Natural killer cell treated with Interleukin-12 subunit alpha and Interleukin-12 subunit beta and Interleukin-15 and Interleukin-18, amount 100 ng/mL, for 72 hours (primary cell): Measurements from ENCODE around the gene POFUT1. TPM values are rescaled to one million over a fixed set of nuclear protein-coding genes. Genes with fewer than 3 reads are reported as not detected.
"Not testable (repeated sequence)": the region's sequence is repeated elsewhere in the genome, so short reads cannot be mapped to it uniquely, and the experiment has no call there.

Experiments used
- ATAC-seq, 2 donors: fragments of 150-1000 bp; cut with Tn5 transposase in 1 of 2; sonication (Bioruptor Pico), chemical (Tn5 transposase) in 1 of 2; 2 replicates each; pipeline ENCODE4 v1.10.0; 2021
- DNase-seq: peaks from one replicate; pipeline ENCODE4 v3.0.0; 2022; ENCODE audit warnings: low spot score
- H3K27ac Mint-ChIP-seq, 2 donors: 1 replicate in 1 of 2; 2 replicates in 1 of 2; pipeline ENCODE4 v1.8.0; 2022; ENCODE audit warnings: mixed read lengths in 2 of 2, mild to moderate bottlenecking in 1 of 2, moderate library complexity in 1 of 2
- H3K27me3 Mint-ChIP-seq, 2 donors: 1 replicate in 1 of 2; 2 replicates in 1 of 2; pipeline ENCODE4 v1.8.0; 2022; ENCODE audit warnings: mixed read lengths in 2 of 2
- H3K36me3 Mint-ChIP-seq: one replicate; pipeline ENCODE4 v1.8.0; 2022; ENCODE audit warnings: mixed read lengths
- H3K4me1 Mint-ChIP-seq, 2 donors: 1 replicate in 1 of 2; 2 replicates in 1 of 2; pipeline ENCODE4 v1.8.0; 2022; ENCODE audit warnings: low read depth in 2 of 2, mixed read lengths in 2 of 2, mild to moderate bottlenecking in 1 of 2
- H3K4me3 Mint-ChIP-seq: one replicate; pipeline ENCODE4 v1.8.0; 2022; ENCODE audit warnings: mixed read lengths
- H3K9me3 Mint-ChIP-seq: 2 replicates; pipeline ENCODE4 v1.8.0; 2022; ENCODE audit warnings: mixed read lengths
- total RNA-seq, 2 donors: library from RNA; stranded (reverse); gene quantifications; one replicate each; pipeline ENCODE4 v1.2.3, GENCODE V29; 2022

The POFUT1 gene
- total RNA-seq, 2 donors from 2014 or later = 36.6 to 50.0 TPM

DNA sequence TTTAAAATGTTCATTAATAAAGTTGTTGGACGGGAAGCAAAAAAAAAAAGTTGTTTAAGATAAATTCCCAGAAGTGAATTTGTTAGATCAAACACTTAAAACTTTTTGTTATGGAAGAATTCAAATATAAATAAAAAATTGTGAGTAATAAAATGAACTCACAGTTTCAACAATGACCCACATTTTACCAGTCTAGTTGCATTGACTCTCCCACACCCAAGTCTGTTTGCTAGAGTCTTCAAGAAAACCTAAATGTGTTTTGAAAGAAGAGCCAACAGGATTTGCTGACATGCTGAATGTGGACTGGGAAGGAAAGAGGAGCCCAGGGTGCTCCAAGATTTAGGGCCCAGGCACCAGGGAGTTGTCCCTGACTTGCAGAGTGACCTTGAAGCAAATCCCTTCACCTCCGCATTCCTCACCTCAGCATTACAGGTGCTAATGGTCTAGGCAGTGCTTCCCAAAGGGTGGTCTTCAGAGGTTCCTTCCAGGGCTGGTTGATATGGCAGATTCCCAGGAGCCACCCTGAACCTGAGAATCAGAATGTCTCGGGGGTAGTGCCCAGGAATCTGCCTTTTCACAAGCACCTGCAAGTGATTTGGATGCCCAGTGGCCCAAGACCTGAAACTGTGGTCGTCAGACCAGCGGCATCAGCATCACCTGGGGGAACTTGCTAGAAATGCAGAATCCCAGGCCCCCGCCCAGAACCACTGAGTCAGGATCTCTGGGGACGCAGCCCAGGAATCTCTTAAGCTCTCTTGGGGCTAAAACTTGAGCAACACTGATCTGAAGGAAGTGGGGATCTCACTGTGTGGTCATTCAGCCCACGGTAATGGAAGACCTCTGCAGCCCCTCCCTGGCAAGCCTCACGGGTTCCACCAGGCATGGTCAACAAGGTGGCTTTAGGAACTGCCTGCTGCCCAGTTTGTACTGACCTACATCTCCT lies 31.1 kb downstream of the POFUT1 start:
- DNase-seq (no peak), ATAC-seq (no peak)
- Mint-ChIP-seq H3K27ac (no peak overlapping the region), H3K36me3 (no peaks in the 10 kb centered on the region), H3K27me3 (no peaks in the 10 kb centered on the region), H3K4me1 (no peaks in the 10 kb centered on the region), H3K9me3 (no peaks in the 10 kb centered on the region), H3K4me3 (no peak overlapping the region)

DNA sequence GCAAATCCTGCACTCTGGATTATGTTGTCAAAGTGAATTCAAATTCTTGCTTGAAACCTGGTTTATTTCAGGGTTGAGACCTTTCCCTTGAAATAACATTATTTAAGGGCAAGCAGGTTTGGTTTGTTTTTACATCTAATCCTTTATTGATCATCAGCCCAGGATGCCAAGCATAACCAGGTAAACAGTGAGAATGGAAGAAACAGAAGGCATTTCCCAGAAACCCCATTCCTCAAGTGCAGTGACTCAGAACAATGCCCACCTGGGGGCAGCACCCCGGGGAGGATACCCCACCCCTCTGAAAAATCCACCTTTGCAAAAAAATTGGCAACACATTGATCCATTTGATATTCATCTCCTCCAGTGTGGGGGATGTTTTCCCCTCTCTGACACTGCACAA lies 32.5 kb downstream of the POFUT1 start:
- H3K4me3 Mint-ChIP-seq = no peak overlapping the region
- H3K36me3 Mint-ChIP-seq = no peaks in the 10 kb centered on the region
- no peak overlapping the region for H3K27ac Mint-ChIP-seq
- H3K27me3 Mint-ChIP-seq = no peaks in the 10 kb centered on the region
- ATAC-seq (no peak), DNase-seq (no peak)
- peaks cover 0 to 7% of the 10 kb centered on the region in 2 donors for H3K4me1 Mint-ChIP-seq
- H3K9me3 Mint-ChIP-seq = no peaks in the 10 kb centered on the region

DNA sequence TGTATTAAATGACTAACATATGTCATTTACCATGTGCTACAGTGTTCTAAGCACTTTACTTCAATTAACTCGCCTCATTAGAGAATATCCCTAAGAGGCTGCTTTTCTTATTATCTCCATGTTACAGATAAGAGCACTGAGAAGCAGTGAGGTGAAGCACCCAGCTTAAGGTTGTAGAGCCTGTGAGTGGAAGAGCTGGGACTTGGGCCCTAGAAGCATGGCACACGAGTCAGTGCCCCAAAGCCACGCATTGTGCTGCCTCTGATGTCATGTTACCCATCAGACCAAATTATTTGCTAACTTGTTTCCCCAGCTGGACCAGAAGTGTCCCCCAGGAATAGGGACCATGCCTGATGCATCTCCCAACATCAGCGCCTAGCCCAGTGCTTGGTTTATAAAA lies 34.1 kb downstream of the POFUT1 start:
- no peaks in the 10 kb centered on the region for H3K27me3 Mint-ChIP-seq
- no peak overlapping the region for H3K4me3 Mint-ChIP-seq
- peaks cover 6 to 11% of the 10 kb centered on the region in 2 donors for H3K4me1 Mint-ChIP-seq
- no peak overlapping the region for H3K27ac Mint-ChIP-seq
- H3K36me3 Mint-ChIP-seq = no peaks in the 10 kb centered on the region
- no peaks in the 10 kb centered on the region for H3K9me3 Mint-ChIP-seq
- DNase-seq = no peak
- ATAC-seq = no peak

DNA sequence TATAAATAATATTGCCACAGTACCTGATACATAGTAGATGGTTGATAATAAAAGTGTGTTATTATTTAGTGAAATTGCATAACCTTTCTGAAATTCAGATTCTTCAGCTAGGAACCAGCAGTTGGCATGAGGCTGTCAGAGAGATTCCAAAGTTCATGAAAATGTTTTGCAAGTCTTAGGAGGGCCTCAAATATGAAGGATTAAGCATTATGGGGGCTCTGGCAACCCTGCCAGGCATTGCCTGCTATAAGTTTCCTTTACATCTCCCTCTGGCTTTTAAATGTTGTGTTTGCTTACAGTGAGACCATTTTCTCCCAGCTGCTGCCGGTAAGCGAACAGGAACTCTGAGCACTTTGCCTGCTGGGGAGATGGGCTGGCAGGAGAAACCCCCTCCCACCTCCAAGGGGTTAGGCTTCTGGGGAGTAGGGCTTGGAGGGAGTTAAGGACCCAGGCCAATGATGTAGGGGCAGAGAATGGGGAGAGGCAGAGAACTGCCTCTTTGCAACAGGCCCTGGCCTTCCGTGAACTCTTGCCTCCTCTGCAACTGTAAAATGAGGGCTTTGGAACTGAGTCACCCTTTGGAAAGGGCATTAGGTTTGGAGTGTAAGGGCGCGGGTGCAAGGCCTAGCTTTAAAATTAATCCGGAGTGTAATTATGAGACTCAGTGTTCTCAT lies 36.6 kb downstream of the POFUT1 start:
- Mint-ChIP-seq H3K36me3 (no peaks in the 10 kb centered on the region), H3K9me3 (no peaks in the 10 kb centered on the region), H3K4me1 (peaks cover 13 to 19% of the 10 kb centered on the region in 2 donors), H3K27me3 (no peaks in the 10 kb centered on the region), H3K4me3 (no peak overlapping the region), H3K27ac (peak overlapping the region in 1 of 2 donors; percentile 79)
- ATAC-seq (no peak), DNase-seq (no peak)

DNA sequence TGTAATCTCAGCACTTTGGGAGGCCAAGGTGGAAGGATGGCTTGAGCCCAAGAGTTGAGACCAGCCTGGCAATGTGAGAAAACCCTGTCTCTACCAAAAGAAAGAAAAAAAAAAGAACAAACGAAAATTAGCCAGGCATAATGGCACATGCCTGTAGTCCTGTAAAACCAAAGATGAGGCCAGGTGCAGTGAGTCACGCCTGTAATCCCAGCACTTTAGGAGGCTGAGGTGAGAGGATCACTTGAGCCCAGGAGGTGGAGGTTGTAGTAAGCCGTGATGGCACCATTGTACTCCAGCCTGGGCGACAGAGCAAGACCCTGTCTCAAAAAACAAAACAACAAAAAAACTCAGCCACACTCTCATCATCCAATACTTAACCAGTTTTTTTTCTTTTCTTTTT lies 37.3 kb downstream of the POFUT1 start:
- no peaks in the 10 kb centered on the region for H3K36me3 Mint-ChIP-seq
- DNase-seq = no peak
- H3K4me3 Mint-ChIP-seq = no peak overlapping the region
- peak overlapping the region in 1 of 2 donors; percentile 79 for H3K27ac Mint-ChIP-seq
- no peaks in the 10 kb centered on the region for H3K27me3 Mint-ChIP-seq
- H3K4me1 Mint-ChIP-seq = peaks cover 16 to 21% of the 10 kb centered on the region in 2 donors
- no peaks in the 10 kb centered on the region for H3K9me3 Mint-ChIP-seq
- no peak for ATAC-seq

DNA sequence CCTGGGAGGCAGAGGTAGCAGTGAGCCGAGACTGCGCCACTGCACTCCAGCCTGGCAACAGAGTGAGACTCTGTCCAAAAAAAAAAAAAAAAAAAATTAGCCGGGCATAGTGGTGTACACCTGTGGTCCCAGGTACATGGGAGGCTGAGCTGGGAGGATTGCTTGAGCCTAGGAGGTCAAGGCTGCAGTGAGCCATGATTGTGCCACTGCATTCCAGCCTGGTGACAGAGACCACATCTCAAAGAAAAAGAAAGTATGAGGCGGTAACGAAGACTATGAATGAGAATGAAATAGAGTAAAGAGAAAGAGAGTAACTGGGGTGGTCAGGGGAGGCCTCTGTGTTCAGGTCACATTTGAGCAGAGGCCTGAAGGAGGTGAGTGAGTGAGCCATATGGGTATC lies 38.5 kb downstream of the POFUT1 start:
- H3K9me3 Mint-ChIP-seq, H3K27me3 Mint-ChIP-seq, H3K4me3 Mint-ChIP-seq, H3K36me3 Mint-ChIP-seq, ATAC-seq, DNase-seq: not testable (repeated sequence)
- H3K4me1 Mint-ChIP-seq = peaks cover 18 to 25% of the 10 kb centered on the region in 2 donors
- peak overlapping the region; percentile 14 to 80 for H3K27ac Mint-ChIP-seq

DNA sequence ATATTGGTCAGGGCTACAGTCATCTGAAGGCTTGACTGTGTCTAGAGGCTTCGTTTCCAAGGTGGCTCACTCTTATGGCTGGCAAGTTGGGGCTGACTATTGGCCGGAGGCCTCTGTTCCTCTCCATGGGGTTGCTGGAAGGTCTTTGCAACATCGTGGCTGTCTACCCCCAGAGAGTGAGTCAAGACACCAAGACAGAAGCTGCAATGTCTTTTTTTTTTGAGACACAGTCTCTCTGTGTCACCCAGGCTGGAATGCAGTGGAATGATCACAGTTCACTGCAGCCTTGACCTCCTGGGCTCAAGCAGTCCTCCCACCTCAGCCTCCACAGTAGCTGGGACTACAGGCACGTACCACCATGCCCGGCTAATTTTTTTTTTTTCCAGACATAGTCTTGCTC lies 40.4 kb downstream of the POFUT1 start:
- Mint-ChIP-seq H3K27ac (peak overlapping the region; percentile 37 to 80), H3K4me3 (no peak overlapping the region)

DNA sequence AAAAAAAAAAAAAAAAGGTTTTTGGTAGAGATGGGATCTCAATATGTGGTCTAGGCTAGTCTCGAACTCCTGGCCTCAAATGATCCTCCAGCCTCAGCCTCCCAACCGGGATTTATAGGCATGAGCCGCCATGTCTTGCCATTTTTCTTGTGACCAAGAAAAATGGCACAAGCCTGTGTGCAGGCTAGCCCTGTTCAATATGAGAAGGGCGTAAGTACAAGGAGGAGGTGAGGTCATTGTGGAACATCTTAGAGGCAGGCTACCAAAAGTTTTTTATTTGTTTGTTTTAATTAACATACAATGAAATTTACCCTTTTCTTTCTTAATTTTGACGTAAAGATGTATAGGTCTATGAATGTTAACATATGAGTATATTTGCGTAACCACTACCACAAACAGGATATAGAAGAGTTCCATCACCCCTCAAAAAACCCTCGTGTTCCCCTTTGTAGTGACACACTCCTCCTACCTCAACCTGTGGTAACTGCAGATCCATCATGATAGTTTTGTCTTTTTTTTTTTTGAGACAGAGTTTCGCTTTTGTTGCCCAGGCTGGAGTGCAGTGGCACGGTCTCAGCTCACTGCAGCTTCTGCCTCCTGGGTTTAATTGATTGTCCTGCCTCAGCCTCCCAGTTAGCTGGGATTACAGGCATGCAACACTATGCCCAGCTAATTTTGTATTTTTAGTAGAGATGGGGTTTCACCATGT lies 41.5 kb downstream of the POFUT1 start:
- ATAC-seq = peak; percentile 95 to 97
- peaks cover 31 to 39% of the 10 kb centered on the region in 2 donors for H3K4me1 Mint-ChIP-seq
- peak; percentile 77 for DNase-seq
- H3K4me3 Mint-ChIP-seq = peak overlapping the region; percentile 52
- peak overlapping the region; percentile 73 to 80 for H3K27ac Mint-ChIP-seq
- no peaks in the 10 kb centered on the region for H3K36me3 Mint-ChIP-seq
- no peaks in the 10 kb centered on the region for H3K27me3 Mint-ChIP-seq
- no peaks in the 10 kb centered on the region for H3K9me3 Mint-ChIP-seq

More for the DNA sequence above, 40.4 kb downstream of the POFUT1 start:
- Mint-ChIP-seq H3K36me3 (no peaks in the 10 kb centered on the region), H3K27me3 (no peaks in the 10 kb centered on the region), H3K9me3 (no peaks in the 10 kb centered on the region), H3K4me1 (peaks cover 31 to 37% of the 10 kb centered on the region in 2 donors)
- DNase-seq (no peak), ATAC-seq (peak in 1 of 2 donors; percentile 51)

DNA sequence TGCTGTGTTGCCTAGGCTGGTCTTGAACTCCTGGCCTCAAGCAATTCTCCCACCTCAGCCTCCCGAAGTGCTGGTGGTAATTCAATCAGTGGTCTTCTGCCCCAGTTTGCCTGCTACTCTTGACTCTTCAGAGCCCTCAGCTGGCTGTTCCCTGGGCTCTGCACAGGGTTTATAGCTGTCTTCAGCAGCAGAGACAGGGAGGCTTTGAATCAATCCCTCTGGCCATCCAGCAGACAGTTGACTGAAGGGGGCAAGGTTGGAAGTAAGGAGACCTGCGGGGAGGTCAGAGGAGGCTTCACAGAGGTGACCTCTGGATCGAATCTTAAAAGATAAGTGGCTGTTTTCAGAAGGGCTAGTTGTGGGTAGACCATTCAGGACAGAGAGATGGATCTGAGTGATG lies 43.8 kb downstream of the POFUT1 start:
- ATAC-seq (no peak), DNase-seq (no peak)
- Mint-ChIP-seq H3K9me3 (no peaks in the 10 kb centered on the region), H3K27ac (peak overlapping the region; percentile 69 to 80), H3K36me3 (no peaks in the 10 kb centered on the region), H3K27me3 (no peaks in the 10 kb centered on the region), H3K4me3 (peak overlapping the region; percentile 53), H3K4me1 (peaks cover 27 to 33% of the 10 kb centered on the region in 2 donors)

DNA sequence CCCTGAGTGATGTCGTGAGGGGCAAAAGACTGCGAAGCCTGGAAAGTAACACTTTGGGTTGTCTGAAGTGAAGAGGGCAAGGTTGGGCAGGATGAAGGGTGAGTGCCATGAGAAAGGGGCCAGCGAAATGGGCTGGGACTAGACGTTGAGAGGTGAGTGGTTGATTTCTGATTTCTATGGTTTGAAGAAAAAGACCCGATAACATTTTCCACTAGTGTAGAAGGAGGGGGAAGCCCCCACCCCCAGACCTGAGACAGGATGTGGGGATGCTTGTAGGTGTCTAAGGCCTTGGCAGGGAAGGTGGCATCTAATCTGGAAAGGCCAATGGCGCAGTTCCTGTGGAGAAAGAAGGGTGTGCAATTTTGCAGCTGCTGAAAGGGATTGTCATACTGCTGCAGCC lies 44.5 kb downstream of the POFUT1 start:
- ATAC-seq = peak in 1 of 2 donors; percentile 25
- Mint-ChIP-seq H3K4me1 (peaks cover 30 to 38% of the 10 kb centered on the region in 2 donors), H3K27ac (peak overlapping the region; percentile 69 to 80), H3K36me3 (no peaks in the 10 kb centered on the region), H3K27me3 (no peaks in the 10 kb centered on the region), H3K4me3 (peak overlapping the region; percentile 43), H3K9me3 (no peaks in the 10 kb centered on the region)
- peak; percentile 65 for DNase-seq

DNA sequence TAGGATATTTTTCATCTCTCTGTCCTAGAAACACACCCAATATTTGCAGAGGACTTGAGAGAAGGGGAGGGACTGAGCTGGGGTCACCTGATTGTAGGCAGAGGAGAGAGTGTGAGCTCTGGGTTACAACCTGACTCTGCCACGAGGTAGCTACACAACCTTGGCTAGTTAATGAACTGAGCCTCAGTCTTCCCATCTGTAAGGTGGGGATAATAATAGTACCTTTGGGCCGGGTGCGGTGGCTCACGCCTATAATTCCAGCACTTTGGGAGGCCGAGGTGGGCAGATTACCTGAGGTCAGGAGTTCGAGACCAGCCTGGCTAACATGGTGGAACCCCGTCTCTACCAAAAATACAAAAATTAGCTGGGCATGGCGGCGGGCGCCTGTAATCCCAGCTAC lies 53.3 kb downstream of the POFUT1 start:
- H3K4me1 Mint-ChIP-seq, H3K4me3 Mint-ChIP-seq, DNase-seq, ATAC-seq, H3K27ac Mint-ChIP-seq, H3K9me3 Mint-ChIP-seq, H3K36me3 Mint-ChIP-seq, H3K27me3 Mint-ChIP-seq: not testable (repeated sequence)

DNA sequence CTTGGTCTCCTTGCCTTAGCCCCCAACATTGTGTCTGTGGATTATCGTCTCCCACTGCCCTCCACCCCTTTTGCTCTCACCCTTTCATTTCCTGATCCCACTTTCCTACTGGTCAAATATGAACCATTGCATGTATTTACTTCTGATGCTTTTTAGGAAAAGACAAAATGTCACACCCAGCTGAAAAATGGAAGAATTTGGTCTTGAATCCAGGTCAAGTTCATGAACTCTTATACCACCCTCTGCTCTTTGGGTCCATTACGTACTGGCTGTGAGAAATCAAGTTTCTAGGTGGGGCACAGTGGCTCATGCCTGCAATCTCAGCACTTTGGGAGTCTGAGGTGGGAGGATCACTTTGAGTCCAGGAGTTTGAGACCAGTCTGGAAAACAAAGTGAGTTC lies 54.0 kb downstream of the POFUT1 start:
- H3K4me1 Mint-ChIP-seq = peaks cover 2 to 3% of the 10 kb centered on the region in 2 donors
- H3K36me3 Mint-ChIP-seq = no peaks in the 10 kb centered on the region
- H3K27me3 Mint-ChIP-seq = no peaks in the 10 kb centered on the region
- DNase-seq = no peak
- H3K4me3 Mint-ChIP-seq = no peak overlapping the region
- H3K27ac Mint-ChIP-seq = no peak overlapping the region
- ATAC-seq = no peak
- no peaks in the 10 kb centered on the region for H3K9me3 Mint-ChIP-seq

DNA sequence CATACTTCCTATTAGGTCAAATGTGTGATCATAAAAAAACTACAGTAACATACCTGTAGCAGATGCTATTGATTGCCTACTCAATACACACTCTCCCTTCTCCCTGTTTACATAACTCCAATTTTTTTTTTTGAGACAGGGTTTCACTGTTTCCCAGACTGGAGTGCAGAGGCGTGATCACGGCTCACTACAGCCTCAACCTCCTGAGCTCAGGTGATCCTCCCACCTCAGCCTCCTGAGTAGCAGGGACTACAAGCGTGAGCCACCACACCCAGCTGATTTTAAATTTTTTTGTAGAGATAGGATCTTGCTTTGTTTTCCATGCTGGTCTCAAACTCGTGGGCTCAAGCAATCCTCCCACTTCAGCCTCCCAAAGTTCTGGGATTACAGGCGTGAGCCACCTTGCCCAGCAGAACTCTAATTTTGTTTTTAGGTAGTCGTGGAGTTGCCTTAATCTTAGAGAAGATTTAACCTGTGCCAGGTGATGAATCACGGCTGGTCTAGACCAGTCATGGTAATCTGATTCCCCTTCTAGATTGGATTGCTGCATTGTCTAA lies 55.8 kb downstream of the POFUT1 start:
- no peaks in the 10 kb centered on the region for H3K36me3 Mint-ChIP-seq
- no peaks in the 10 kb centered on the region for H3K9me3 Mint-ChIP-seq
- peak overlapping the region; percentile 10 for H3K4me3 Mint-ChIP-seq
- no peak for DNase-seq
- ATAC-seq = no peak
- no peak overlapping the region for H3K27ac Mint-ChIP-seq
- H3K4me1 Mint-ChIP-seq = no peaks in the 10 kb centered on the region
- H3K27me3 Mint-ChIP-seq = no peaks in the 10 kb centered on the region
